Adrenal gland (tissue), 5 donors: ENCODE data around the gene TMEM42.

ENCODE experiments used
- CTCF ChIP-seq, 6 experiments: fragments of 450-650 bp in 4 of 6; fragments of 200-600 bp in 2 of 6; sonication (generic) in 1 of 6; IDR thresholded peaks; 1 replicate in 5 of 6; 2 replicates in 1 of 6; pipeline versions ENCODE4 v1.5.1 to v1.8.0; 2016 to 2021; ENCODE audit warnings: antibody characterized with exemption in 6 of 6, mild to moderate bottlenecking in 2 of 6, moderate library complexity in 1 of 6
- POLR2A ChIP-seq, 2 donors: fragments of 450-650 bp; IDR thresholded peaks; one replicate each; pipeline ENCODE4 v1.6.1; 2017; ENCODE audit warnings: antibody characterized with exemption in 2 of 2, mild to moderate bottlenecking in 2 of 2, moderate library complexity in 1 of 2
- donor health status: DM: no; HTN: no; CAD: no.

GRCh38 chr3:44875596-44875995, 13.9 kb downstream of the TMEM42 start:
- TF ChIP-seq CTCF (IDR thresholded peaks at IDR 0.05) (no peak), POLR2A (IDR thresholded peaks at IDR 0.05) (no peak)
